ENCODE results near the gene TM7SF2.
"Not testable (repeated sequence)": the region's sequence is repeated elsewhere in the genome, so short reads cannot be mapped to it uniquely, and the experiment has no call there.

The TM7SF2 gene

DNA sequence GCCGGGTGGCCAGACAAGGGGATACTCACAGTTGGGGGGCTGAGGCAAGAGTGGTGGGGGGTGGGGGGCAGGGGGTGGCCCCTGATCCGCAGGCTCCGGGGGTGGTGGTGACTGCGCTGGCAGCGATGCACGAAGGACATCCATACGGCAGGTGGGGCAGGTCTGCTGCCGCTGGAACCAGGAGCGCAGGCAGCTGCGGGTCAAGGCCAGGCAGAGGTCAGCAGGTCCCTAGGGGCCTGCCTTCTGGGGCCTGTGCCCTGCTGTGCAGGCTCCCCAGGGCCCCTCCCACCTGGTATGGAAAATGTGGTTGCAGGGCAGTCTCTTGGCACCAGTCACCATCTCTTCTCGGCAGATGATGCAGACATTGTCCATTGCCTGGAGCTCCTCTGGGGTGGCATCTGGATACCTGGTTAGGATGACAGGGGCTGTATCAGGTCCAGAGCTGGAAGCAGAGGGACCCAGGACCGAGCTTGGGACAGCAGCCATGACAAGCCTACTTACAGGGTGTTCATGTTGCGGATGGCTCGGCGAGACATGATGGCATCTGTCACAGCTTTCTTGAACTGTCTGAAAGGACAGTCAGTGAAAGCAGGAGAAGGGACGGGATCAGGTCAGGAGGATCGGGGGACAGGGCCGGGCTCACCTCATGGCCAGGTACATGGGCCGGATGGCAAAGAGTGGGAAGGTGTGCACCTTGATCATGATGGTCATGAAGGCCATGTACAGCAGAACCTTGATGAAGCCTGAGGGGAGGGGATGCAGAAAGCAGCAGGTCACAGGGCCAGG lies 19.2 kb downstream of the TM7SF2 start:
- no peak for DNase-seq (ENCODE audit: low read depth)

DNA sequence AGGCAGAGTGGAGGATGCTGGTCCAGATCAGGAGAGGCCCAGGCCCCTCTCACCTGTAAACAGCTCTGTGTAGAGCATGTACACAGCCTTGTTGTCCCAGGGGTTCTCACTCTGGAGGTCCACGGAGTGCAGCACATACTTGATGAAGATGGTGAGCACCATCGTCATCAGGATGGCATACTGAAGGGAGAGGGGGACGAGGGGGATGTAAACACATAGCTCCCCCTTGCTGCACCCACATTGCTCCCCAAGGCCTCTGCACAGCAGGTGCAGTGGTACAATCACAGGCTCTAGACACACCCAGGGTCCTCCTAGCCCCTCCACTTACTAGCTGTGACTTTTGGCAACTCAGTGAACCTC lies 19.7 kb downstream of the TM7SF2 start:
- DNase-seq (ENCODE audit: low read depth), result no peak

DNA sequence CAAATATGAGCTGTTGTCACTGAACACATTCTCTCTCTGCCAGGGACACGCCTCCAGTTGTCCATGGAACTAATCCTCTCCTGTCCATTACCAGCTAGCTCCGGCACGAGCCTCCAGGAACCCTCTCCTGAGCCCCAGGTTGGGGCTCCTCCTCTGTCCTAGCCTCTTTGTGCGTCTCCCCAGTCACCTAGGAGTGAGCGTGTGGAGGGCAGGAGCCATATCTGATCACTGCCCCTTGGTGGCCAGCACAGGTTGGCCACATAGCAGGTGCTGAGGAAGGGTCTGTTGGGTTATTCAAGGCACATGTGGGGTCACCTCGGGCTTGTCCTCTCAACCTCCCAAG lies 20.2 kb downstream of the TM7SF2 start:
- DNase-seq (ENCODE audit: low read depth), result no peak

DNA sequence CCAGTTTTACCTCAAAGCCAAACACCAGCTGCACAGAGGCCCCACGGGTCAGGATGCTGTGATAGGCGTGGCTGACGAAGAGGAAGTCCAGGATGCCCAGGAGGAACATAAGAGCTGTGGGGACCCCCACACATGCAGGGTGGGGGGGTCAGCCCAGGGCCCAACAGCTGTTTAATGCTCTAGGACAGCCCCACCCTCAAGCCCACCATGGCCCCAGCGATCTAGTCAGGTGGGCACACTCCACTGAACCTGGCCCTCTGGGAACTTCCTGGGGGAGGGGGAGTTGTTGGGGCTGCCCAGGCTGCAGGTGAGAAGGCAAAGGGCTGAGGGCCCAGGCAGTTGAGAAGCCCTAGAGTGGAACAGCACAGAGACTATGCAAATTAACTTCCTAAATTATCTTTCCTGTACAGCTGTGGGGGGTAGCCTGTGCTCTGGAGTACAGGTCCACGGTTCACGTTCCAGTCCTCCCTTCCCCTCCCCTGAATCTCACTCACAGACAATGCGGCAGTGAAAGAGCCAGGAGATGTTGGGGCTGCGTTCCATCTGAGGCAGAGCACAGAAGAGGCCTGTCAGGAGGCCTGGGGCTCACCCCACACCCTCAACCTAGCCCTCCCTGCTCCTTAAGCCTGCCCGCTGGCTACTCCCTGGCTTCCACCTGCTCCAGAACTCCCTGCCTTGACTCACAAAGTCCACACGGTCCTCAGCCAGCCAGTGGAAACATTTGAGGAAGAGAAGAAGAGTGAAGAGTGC lies 20.7 kb downstream of the TM7SF2 start:
- no peak for DNase-seq (ENCODE audit: low read depth)

DNA sequence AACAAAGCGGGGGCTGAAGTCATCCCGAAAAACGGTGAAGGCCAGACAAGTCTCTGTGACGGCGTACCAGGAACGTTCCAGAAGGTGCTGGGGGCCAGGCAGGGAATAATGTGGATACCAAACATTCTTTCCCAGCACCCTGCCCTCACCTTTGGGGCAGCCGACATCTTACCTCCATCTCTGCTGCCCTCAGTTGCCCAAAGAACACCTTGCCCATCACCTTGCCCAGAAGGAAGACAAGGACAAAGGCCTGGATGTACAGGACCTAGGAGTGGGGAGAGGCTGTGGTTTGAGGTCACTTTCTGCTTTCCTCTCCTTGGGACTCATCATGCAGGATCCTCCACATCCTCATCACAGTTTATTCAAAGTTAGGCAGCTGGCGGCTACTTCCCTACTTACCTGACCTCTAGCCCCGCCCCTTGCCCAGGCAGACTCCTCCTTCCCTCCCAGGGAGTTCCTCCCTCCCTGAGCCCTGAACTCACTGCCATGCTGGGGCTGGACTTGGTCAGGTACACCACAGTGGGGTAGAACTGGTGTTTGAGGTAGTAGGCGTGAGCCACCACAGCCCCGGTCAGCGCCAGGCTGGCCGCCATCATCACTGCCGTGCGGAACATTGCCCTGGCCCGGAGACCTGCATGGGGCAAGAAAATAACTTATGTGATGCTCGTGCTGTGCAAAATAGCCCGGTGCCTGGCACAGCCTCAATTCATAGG lies 21.5 kb downstream of the TM7SF2 start:
- no peak for DNase-seq (ENCODE audit: low read depth)

DNA sequence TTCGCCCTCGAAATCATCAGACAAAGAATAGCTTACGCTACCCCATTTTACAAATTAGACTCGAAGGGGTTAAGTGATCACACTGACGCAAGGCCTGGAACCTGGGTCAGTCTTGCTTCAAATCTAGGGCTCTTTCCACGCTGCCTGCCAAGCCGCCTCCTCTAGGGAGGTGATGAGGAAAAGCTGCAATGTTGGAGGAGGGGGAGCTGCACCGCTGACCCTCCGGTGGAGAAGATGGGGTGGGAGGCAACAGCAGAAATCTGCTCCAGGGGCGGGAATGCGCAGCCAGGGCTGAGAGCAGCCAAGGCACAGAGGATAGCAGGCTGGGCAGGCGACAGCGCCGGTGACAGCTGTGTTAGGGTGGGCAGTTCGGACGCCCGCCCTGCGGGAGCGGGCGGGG lies 22.1 kb downstream of the TM7SF2 start:
- DNase-seq (ENCODE audit: low read depth), result peak; percentile 28

DNA sequence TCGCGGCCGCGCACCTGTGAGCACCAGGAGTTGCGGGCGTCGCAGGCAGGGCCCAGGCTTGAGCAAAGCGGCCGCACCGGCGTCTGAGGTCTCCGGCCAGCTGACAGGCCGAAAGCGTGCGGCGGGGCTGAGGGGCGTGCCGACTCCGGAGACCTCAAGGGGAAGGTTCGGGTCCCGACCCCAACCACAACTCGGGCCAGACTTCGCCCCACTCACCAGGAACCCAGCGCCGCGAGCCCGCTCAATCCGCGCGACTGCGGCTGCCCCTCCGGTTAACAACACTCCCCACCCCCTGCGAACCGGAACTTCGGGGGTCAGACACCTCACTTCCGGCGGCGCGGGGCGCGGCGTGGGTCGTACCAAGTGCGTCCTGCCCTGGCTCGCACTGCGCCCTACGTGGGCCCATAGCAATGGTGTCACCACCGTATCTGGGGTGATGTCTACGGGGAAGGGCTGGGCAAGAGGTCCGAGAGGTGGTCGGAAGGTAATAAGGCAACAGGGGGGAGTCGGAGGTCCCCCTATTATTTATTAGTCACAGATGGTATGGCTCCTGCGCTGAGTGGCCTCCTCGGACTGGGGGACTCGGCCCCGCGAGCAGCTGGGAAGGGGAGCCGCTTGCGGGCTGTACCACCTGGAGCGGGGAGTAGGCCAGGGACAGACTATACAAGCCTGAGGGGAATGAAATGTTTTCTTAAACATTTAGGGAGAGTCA lies 22.7 kb downstream of the TM7SF2 start, which contains the start of gene SYVN1:
Gene SYVN1 (minus strand): TSS at position 280 of the 712 bp plus-strand sequence. CDS start 918 bp downstream, outside the sequence.
- peak; percentile 57 for DNase-seq (ENCODE audit: low read depth)

DNA sequence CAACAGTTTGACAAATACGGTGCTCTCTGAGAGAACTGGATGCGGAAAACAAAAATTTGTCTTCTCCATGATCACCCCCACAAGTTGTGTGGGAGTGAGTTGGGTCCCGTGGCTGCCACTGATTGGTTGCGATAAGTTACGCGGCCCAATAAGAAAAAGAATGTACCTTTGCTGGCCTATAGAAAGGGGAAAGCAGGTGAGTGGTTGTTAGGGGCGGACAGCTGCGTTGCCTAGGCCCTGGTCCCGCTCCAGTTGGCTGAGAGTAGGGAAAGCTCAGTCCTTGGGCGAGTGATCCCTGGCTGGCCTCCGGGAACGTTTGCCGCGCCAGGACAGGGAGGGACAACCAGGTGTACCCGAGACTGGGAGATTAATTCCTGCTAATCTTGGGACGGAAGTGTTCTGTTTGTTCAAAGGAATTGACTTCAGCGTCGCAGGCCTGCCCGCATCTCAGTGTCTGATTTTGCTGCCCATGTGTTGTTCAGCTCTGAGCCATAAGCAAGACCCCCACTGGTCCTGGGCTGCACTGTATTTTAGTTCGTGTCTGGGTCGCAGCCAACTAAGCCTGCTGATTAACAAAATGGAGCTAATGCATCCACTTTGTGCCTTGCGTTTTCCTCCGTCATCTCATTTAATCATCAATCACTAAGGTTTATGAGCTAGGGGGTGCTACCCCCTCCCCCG lies 23.4 kb downstream of the TM7SF2 start:
- DNase-seq (ENCODE audit: low read depth), result peak; percentile 92

DNA sequence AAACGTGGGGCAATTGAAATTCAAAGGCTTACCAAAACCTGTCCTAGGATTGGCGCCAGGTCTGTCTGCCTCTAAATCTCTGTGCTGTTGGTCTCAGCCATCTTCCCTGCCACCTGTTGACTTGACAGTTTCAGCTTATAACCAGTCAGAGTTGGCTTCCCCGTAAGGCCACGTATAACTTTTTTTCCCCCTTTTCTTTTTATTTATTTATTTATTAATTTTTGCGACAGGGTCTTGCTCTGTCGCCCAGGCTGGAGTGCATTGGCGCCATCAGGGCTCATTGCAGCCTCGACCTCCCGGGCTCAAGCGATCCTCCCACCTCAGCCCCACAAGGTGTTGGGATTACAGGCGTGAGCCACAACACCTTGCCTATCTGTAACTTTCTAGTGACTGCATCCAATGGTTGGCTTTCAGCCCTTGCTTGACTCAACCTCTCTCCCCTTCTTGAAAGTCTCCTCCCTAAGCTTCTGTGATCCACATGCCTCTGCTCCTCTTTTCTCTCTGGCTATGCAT lies 24.0 kb downstream of the TM7SF2 start:
- no peak for DNase-seq (ENCODE audit: low read depth)

DNA sequence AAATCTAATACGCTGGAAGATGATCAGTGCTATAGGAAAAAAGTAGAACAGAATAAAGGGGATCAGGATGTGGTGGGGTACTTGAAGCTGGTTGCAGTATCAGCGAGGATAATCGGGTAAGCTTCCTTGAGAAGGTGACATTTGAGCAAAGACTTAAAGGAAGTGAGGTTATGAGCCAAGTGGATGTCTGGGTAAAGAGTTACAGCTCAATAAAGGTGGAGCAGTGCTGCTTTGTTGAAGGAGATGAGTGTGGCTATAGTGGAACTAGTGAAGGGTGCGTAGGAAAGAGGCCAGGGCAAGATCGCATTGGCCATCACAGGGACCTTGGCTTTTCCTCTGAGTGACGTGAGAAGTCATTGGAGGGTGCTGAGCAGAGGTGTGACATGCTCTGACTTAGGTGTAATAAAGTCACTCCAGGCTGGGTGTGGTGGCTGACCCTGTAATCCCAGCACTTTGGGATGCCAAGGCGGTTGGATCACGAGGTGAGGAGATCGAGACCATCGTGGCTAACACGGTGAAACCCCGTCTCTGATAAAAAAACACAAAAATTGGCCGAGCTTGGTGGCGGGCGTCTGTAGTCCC lies 24.9 kb downstream of the TM7SF2 start:
- DNase-seq (ENCODE audit: low read depth), result no peak

DNA sequence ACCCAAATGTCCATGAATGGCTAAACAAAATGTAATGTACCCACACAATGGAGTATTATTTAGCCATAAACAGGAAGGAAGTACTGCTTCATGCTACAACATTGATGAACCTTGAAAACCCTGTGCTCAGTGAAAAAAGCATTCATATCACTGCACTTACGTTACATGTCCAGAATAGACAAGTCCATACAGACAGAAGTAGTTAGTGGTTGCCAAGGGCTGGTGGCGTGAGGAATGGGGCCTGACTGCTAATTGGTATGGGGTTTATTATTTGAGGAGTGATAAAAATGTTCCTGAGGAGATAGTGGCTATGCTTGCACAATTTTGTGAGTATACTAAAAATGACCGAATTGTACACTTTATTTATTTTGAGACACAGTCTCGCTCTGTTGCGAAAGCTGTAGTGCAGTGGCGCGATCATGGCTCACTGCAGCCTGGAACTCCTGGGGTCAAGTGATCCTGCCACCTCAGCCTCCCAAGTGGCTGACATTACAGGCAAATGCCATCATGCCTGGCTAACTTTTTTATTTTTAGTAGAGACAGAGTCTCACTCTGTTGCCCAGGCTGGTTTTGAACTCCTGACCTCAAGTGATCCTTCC lies 30.3 kb downstream of the TM7SF2 start:
- no peak for DNase-seq (ENCODE audit: low read depth)

DNA sequence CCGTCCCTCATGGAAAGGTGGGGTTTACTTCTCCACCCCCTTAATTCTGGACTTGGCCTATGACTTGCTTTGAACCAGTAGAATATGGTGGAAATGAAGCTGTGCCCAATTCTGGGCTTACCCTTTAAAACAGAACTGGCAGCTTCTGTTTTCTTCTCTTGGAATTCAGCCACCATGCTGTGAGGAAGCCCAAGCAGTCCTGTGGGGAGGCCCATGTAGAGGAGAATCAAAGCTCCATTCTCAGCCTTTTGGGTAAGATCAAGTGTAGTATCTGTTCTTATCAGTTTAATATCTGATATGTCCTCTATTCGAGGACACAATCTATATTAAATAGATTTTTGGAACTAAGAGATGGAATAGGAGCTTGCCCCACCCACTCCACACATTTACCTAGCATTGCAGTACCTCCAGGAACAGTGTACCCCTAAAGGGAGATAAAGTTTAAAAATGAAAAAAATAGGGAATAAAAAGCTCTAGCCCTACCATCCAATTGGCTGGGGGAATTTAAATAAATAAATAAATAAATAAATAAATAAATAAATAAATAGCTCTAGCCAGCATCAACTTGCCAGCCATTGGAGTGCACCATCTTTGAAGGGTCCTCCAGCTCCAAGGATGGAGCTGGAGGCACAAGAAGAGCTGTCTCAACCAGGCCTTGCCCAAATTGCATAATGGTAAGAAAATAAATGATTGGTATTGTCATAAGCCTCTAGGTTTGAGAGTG lies 35.8 kb downstream of the TM7SF2 start:
- no peak for DNase-seq (ENCODE audit: low read depth)

DNA sequence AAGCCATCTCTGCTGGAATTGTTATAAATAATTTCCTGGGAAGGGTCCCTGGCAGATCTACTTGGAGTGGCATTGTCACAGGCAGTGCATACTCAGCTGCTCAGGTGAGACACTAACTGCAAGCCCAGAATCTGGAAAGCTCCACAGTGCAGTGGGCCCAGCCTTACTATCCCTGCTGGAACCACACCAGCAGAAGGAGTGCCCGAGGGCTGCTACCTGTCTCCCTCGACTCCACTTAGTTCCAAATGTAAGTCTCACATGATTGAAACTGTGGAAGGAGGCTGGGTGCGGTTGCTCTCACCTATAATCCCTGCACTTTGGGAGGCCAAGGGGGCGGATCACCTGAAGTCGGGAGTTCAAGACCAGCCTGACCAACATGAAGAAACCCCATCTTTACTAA lies 37.0 kb downstream of the TM7SF2 start:
- DNase-seq (ENCODE audit: low read depth), result no peak

DNA sequence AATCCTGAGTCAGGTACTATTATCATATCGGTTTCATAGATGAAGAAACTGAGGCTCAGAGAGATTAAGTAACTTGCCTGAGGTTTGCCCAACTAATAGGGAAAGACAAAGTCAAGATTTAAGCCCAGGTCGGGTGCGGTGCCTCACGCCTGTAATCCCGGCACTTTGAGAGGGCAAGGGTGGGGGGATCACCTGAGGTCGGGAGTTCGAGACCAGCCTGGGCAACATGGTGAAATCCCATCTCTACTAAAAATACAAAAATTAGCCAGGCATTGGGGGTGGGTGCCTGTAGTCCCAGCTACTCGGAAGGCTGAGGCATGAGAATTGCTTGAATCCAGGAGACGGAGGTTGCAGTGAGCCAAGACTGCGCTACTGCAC lies 38.4 kb downstream of the TM7SF2 start:
- DNase-seq (ENCODE audit: low read depth), result not testable (repeated sequence)

DNA sequence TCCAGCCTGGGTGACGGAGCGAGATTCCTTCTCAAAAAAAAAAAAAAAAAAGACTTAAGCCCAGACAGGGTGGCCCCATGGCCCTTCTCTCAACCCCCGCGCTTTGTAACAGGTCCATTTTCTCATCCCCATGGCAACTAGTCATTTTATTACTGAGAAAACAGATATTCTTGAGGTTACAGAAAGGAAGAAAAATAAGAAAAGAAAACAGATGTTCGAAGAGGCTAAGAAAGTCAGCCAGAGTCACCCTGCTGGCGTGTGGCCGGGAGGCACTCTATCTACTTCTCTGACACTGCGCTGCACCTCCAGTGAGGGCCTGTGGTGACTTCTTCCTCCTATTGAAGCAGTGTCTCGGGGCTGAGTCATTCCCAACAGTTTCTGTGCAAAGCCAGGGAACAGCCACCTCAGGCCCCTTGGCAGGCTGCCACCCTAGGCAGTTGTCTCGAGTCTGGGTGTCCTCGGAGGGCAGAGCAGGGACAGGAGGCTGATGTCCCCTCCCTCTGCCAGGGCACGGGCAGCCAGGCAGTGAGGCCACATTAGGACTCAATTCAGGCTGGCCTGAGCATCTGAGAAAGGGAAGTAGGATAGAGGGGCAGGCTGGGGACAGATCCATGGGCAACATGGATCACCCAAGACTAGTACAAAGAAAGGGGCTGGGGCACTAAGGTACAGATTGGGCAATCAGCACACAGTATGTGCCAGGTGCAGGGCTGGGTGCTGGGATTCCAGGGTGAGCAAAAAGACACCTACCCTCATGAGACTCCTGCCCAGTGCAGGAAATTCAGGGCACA lies 39.0 kb downstream of the TM7SF2 start:
- DNase-seq (ENCODE audit: low read depth), result peak; percentile 9

DNA sequence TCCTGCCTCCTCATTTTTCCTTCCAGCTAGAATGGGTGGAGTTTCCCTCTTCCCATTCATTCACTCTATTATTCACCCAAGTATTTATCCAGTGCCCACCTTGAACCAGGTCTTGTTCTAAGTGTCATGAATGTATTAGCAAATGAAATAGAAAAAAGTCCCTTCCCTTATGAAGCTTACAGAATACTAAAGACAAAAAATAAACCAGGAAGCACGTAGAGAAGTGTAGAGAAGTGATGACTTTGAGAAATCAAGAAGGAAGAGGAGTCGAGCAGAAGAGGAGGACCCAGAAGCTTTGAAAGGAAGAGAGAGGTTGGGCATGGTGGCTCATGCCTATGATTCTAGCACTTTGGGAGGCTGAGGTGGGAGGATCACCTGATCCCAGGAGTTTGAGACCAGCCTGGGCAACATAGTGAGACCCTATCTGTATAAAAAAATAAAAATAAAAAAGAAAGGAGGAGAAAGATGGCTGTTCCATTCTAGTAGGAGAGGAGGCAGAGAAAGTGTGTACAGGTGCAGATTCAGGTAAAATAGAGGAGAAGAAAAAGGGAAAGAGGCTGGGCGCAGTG lies 39.7 kb downstream of the TM7SF2 start:
- DNase-seq (ENCODE audit: low read depth), result no peak

DNA sequence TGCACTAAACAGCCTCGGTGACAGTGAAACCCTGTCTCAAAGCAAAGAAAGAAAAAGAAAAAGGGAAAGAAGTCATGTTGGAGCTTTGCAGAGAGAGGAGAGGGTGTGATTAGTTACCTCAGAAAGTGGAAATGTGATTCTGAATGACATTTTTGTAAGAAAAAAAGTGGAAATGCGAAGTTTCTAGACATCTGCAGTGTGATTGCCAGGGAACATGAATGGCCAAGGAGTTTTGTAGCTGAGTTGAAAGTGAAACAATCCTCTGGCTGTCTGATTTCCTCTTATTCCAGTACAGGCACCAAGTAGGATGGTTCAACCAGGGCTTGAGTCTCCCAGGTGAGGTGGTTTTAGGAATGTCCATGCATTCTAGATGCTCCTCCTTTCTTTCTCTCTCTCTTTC lies 40.5 kb downstream of the TM7SF2 start:
- DNase-seq (ENCODE audit: low read depth), result no peak

DNA sequence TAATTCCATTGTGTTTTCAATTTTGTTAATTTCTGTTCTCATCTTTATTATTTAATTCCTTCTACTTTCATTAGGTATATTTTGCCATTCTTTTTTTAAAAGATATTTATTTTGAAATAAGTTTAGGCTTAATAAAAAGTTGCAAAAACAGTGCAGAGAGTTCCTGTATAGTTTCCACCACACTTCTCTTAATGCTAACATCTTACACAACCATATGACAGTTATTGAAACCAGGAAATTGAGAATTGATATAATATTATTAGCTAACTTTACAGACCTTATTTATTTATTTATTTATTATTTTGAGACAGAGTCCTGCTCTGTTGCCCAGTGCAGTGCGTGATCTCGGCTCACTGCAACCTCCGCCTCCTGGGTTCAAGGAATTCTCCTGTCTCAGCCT lies 44.6 kb downstream of the TM7SF2 start:
- DNase-seq (ENCODE audit: low read depth), result no peak

DNA sequence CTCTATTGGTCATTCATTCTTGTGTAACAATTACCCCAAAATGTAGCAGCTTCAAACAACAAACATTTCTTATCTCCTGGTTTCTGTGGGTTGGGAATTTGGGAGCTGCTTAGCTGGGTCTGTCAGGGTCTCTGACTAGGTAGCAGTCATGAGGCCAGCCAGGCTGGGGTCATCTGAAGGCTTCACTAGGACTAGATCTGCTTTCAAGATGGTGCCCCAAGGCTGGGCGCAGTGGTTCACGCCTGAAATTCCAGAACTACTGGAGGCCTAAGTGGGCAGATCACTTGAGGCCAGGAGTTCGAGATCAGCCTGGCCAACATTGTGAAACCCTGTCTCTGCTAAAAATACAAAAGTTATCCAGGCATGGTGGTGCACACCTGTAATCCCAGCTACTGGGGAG lies 45.3 kb downstream of the TM7SF2 start:
- DNase-seq (ENCODE audit: low read depth), result no peak
